Mesendoderm (in vitro differentiated cells): ENCODE results near the gene TBC1D5.

ENCODE experiments used
- DNase-seq: peaks from one replicate; pipeline ENCODE4 v3.0.0; 2013
- H2AK5ac ChIP-seq: 2 replicates; pipeline ENCODE4 v1.6.1; 2013; ENCODE audit warnings: low read length, inconsistent platforms
- H2BK120ac ChIP-seq: 2 replicates; pipeline ENCODE4 v1.6.1; 2013; ENCODE audit warnings: low read depth, mild to moderate bottlenecking, low read length, moderate library complexity, mixed read lengths
- H2BK15ac ChIP-seq: replicated peaks from 2 replicates; pipeline ENCODE4 v1.6.1; 2013; ENCODE audit warnings: low read depth, mild to moderate bottlenecking, moderate library complexity
- H2BK5ac ChIP-seq: 2 replicates; pipeline ENCODE4 v1.6.1; 2013; ENCODE audit warnings: low read length, inconsistent platforms
- H3K18ac ChIP-seq: 2 replicates; pipeline ENCODE4 v1.6.1; 2013; ENCODE audit warnings: mild to moderate bottlenecking, low read length, mixed read lengths
- H3K23ac ChIP-seq: one replicate; pipeline ENCODE4 v1.6.1; 2013; ENCODE audit warnings: low read length
- H3K27ac ChIP-seq: 2 replicates; pipeline ENCODE4 v1.5.1; 2013; ENCODE audit warnings: low read depth, mild to moderate bottlenecking, inconsistent platforms, low read length, moderate library complexity
- H3K27me3 ChIP-seq: 2 replicates; pipeline ENCODE4 v1.6.1; 2013; ENCODE audit warnings: low read length, control low read depth, mild to moderate bottlenecking, inconsistent platforms; ENCODE audit not compliant: insufficient read depth, poor library complexity
- H3K36me3 ChIP-seq: 2 replicates; pipeline ENCODE4 v1.6.1; 2013; ENCODE audit warnings: low read length, inconsistent platforms; ENCODE audit not compliant: control insufficient read depth, insufficient read depth
- H3K4ac ChIP-seq: one replicate; pipeline ENCODE4 v1.6.1; 2013; ENCODE audit warnings: low read depth, mild to moderate bottlenecking, low read length, moderate library complexity
- H3K4me1 ChIP-seq: 2 replicates; pipeline ENCODE4 v1.6.1; 2013; ENCODE audit warnings: low read depth, low read length, inconsistent platforms; ENCODE audit not compliant: control insufficient read depth
- H3K4me2 ChIP-seq: 2 replicates; pipeline ENCODE4 v1.6.1; 2013; ENCODE audit warnings: low read length
- H3K4me3 ChIP-seq: 2 replicates; pipeline ENCODE4 v1.5.1; 2013; ENCODE audit warnings: mild to moderate bottlenecking, low read length
- H3K56ac ChIP-seq: one replicate; pipeline ENCODE4 v1.6.1; 2013; ENCODE audit warnings: low read length
- H3K79me1 ChIP-seq: 2 replicates; pipeline ENCODE4 v1.6.1; 2013; ENCODE audit warnings: low read length, inconsistent platforms
- H3K79me2 ChIP-seq: 2 replicates; pipeline ENCODE4 v1.6.1; 2013; ENCODE audit warnings: mild to moderate bottlenecking, low read length; ENCODE audit not compliant: control insufficient read depth, insufficient read depth
- H3K9ac ChIP-seq: 2 replicates; pipeline ENCODE4 v1.6.1; 2013; ENCODE audit warnings: low read length, inconsistent platforms
- H4K5ac ChIP-seq: one replicate; pipeline ENCODE4 v1.6.1; 2013; ENCODE audit warnings: low read length
- H4K8ac ChIP-seq: one replicate; pipeline ENCODE4 v1.6.1; 2013; ENCODE audit warnings: low read depth, mild to moderate bottlenecking, control low read depth, low read length, moderate library complexity
- WGBS: extraction: QIAGEN DNeasy Blood & Tissue Kit; methylation state at CpG from one replicate; pipeline ENCODE4 v1.1.7; 2013; ENCODE audit warnings: low lambda C conversion rate, missing lambda C conversion rate; ENCODE audit not compliant: insufficient coverage; ENCODE audit errors: extremely low coverage; 5-methylcytosine and 5-hydroxymethylcytosine counted together

The TBC1D5 gene

GRCh38 chr3:17585394-17586325 is 156.8 kb downstream of the TBC1D5 start:
- no CpG with 5 or more reads among the region's 2 CpGs for WGBS
- Histone ChIP-seq H3K4me3 (no peak overlapping the region), H3K23ac (no peak overlapping the region), H2BK5ac (no peak overlapping the region), H3K36me3 (no peaks in the 10 kb centered on the region), H2BK120ac (no peak overlapping the region), H3K4me1 (no peaks in the 10 kb centered on the region), H3K4ac (no peak overlapping the region), H3K79me2 (no peaks in the 10 kb centered on the region), H3K4me2 (no peak overlapping the region), H3K79me1 (no peaks in the 10 kb centered on the region), H2BK15ac (no peak overlapping the region), H3K9ac (no peak overlapping the region), H3K56ac (no peak overlapping the region), H3K27ac (no peak overlapping the region), H4K5ac (no peak overlapping the region), H3K18ac (no peak overlapping the region), H2AK5ac (no peak overlapping the region), H4K8ac (no peak overlapping the region), H3K27me3 (no peaks in the 10 kb centered on the region)
- no peak for DNase-seq

GRCh38 chr3:17584066-17584465 is 158.4 kb downstream of the TBC1D5 start:
- Histone ChIP-seq H3K9ac (no peak overlapping the region), H3K79me1 (no peaks in the 10 kb centered on the region), H4K5ac (no peak overlapping the region), H3K4me2 (no peak overlapping the region), H4K8ac (no peak overlapping the region), H3K18ac (no peak overlapping the region), H3K27ac (no peak overlapping the region), H3K4me1 (no peaks in the 10 kb centered on the region), H3K36me3 (no peaks in the 10 kb centered on the region), H3K4ac (no peak overlapping the region), H3K4me3 (no peak overlapping the region), H2BK15ac (no peak overlapping the region), H3K23ac (no peak overlapping the region), H2AK5ac (no peak overlapping the region), H3K79me2 (no peaks in the 10 kb centered on the region), H2BK5ac (no peak overlapping the region), H2BK120ac (no peak overlapping the region), H3K27me3 (no peaks in the 10 kb centered on the region), H3K56ac (no peak overlapping the region)
- no peak for DNase-seq
- WGBS, result no CpG with 5 or more reads among the region's 8 CpGs

- Histone ChIP-seq H3K79me2 (no peaks in the 10 kb centered on the region), H2BK5ac (no peak overlapping the region), H2AK5ac (no peak overlapping the region), H3K4me3 (no peak overlapping the region), H4K8ac (no peak overlapping the region), H3K18ac (no peak overlapping the region), H3K4ac (no peak overlapping the region), H3K79me1 (no peaks in the 10 kb centered on the region), H2BK120ac (no peak overlapping the region), H4K5ac (no peak overlapping the region), H3K4me2 (no peak overlapping the region), H3K27me3 (no peaks in the 10 kb centered on the region), H3K36me3 (no peaks in the 10 kb centered on the region), H3K9ac (no peak overlapping the region), H3K4me1 (no peaks in the 10 kb centered on the region), H3K23ac (no peak overlapping the region), H2BK15ac (no peak overlapping the region), H3K56ac (no peak overlapping the region), H3K27ac (no peak overlapping the region)
- WGBS, result no CpG with 5 or more reads among the region's 8 CpGs
- DNase-seq, result peak; percentile 11
These were observed 158.9 kb downstream of the TBC1D5 start for GRCh38 chr3:17583530-17583929.

GRCh38 chr3:17581421-17582080 is 160.9 kb downstream of the TBC1D5 start:
- no peak overlapping the region for H3K4me2 ChIP-seq
- H3K79me1 ChIP-seq, result no peaks in the 10 kb centered on the region
- no peaks in the 10 kb centered on the region for H3K27me3 ChIP-seq
- no peak overlapping the region for H4K8ac ChIP-seq
- H2BK120ac ChIP-seq, result no peak overlapping the region
- H3K79me2 ChIP-seq, result no peaks in the 10 kb centered on the region
- no peak overlapping the region for H3K56ac ChIP-seq
- no peak overlapping the region for H3K23ac ChIP-seq
- H3K27ac ChIP-seq, result no peak overlapping the region
- no peak overlapping the region for H3K4me3 ChIP-seq
- no peaks in the 10 kb centered on the region for H3K4me1 ChIP-seq
- H4K5ac ChIP-seq, result no peak overlapping the region
- H3K18ac ChIP-seq, result no peak overlapping the region
- H2BK15ac ChIP-seq, result no peak overlapping the region
- WGBS, result no CpG with 5 or more reads among the region's 4 CpGs
- H3K4ac ChIP-seq, result no peak overlapping the region
- H2BK5ac ChIP-seq, result no peak overlapping the region
- no peak for DNase-seq
- no peak overlapping the region for H3K9ac ChIP-seq
- no peak overlapping the region for H2AK5ac ChIP-seq
- H3K36me3 ChIP-seq, result no peaks in the 10 kb centered on the region

- Histone ChIP-seq H3K4me1 (no peaks in the 10 kb centered on the region), H3K4me2 (no peak overlapping the region), H3K23ac (no peak overlapping the region), H3K27me3 (no peaks in the 10 kb centered on the region), H3K36me3 (no peaks in the 10 kb centered on the region), H3K79me2 (no peaks in the 10 kb centered on the region), H2BK120ac (no peak overlapping the region), H4K5ac (no peak overlapping the region), H3K4me3 (no peak overlapping the region), H3K18ac (no peak overlapping the region), H4K8ac (no peak overlapping the region), H3K4ac (no peak overlapping the region), H2BK5ac (no peak overlapping the region), H2BK15ac (no peak overlapping the region), H3K79me1 (no peaks in the 10 kb centered on the region), H3K27ac (no peak overlapping the region), H3K9ac (no peak overlapping the region), H3K56ac (no peak overlapping the region), H2AK5ac (no peak overlapping the region)
- WGBS, result no CpG with 5 or more reads among the region's 4 CpGs
- no peak for DNase-seq
These were observed 161.5 kb downstream of the TBC1D5 start for GRCh38 chr3:17580901-17581300.
